Caco-2 (cell line): ENCODE measurements around the gene PADI3. TPM values are rescaled to one million over a fixed set of nuclear protein-coding genes. Genes with fewer than 3 reads are reported as not detected.

Source experiments
- BruUV-seq: library from RNA; stranded (reverse); fragments of 400-500 nt; replicated peaks from 2 replicates; lab custom pipeline; 2021; lab: Mats Ljungman, UMichigan
- CTCF ChIA-PET: fragments of 300-600 bp; sonication (Branson Sonifier 250); formaldehyde crosslinking; loops from one replicate; lab custom pipeline; 2022; ENCODE audit warnings: antibody characterized with exemption; lab: Charles Lee
- POLR2A ChIA-PET: fragments of 300-600 bp; sonication (Branson Sonifier 250); formaldehyde crosslinking; loops from one replicate; lab custom pipeline; 2022; ENCODE audit warnings: antibody characterized with exemption; lab: Charles Lee
- DNase-seq, 2 experiments: peaks; one replicate each; pipeline versions ENCODE4 v3.0.0 to v3.0.0-alpha.2; 2020 to 2022
- H3K27me3 ChIP-seq: replicated peaks from 2 replicates; pipeline ENCODE4 v1.6.0; 2011; ENCODE audit warnings: low read length; ENCODE audit not compliant: control insufficient read depth, insufficient read depth
- H3K36me3 ChIP-seq: 2 replicates; pipeline ENCODE4 v1.5.1; 2011; ENCODE audit warnings: low read length; ENCODE audit not compliant: control insufficient read depth, insufficient read depth
- H3K4me1 ChIP-seq: fragments of 250-450 bp; sonication (Bioruptor Pico); 2 replicates; pipeline ENCODE4 v1.5.1; 2020; ENCODE audit warnings: mild to moderate bottlenecking
- H3K4me3 ChIP-seq: 2 replicates; pipeline ENCODE4 v1.5.1; 2011; ENCODE audit warnings: low read depth, mild to moderate bottlenecking, control low read depth, low read length
- H3K9me3 ChIP-seq: fragments of 250-450 bp; sonication (Bioruptor Pico); 2 replicates; pipeline ENCODE4 v1.5.1; 2020; ENCODE audit warnings: mild to moderate bottlenecking, moderate library complexity
- H3K27ac Mint-ChIP-seq: one replicate; pipeline ENCODE4 v1.8.0; 2022; ENCODE audit warnings: mixed read lengths; ENCODE audit not compliant: unreplicated experiment
- H3K27me3 Mint-ChIP-seq: one replicate; pipeline ENCODE4 v1.8.0; 2022; ENCODE audit warnings: mixed read lengths; ENCODE audit not compliant: insufficient read depth, unreplicated experiment
- H3K36me3 Mint-ChIP-seq: one replicate; pipeline ENCODE4 v1.8.0; 2022; ENCODE audit warnings: mild to moderate bottlenecking, mixed read lengths; ENCODE audit not compliant: insufficient read depth, unreplicated experiment
- H3K4me1 Mint-ChIP-seq: one replicate; pipeline ENCODE4 v1.8.0; 2022; ENCODE audit warnings: low read depth, mixed read lengths; ENCODE audit not compliant: unreplicated experiment
- H3K4me3 Mint-ChIP-seq: one replicate; pipeline ENCODE4 v1.8.0; 2022; ENCODE audit warnings: mild to moderate bottlenecking, moderate library complexity, mixed read lengths; ENCODE audit not compliant: unreplicated experiment
- H3K9me3 Mint-ChIP-seq: one replicate; pipeline ENCODE4 v1.8.0; 2022; ENCODE audit warnings: mixed read lengths; ENCODE audit not compliant: unreplicated experiment
- intact Hi-C: fragments of 100-400 bp; cut with micrococcal nuclease; formaldehyde crosslinking; loops from one replicate; pipeline ENCODE4 v1.10.0; 2022; ENCODE audit not compliant: unreplicated experiment
- total RNA-seq: library from RNA; stranded (reverse); gene quantifications from 2 replicates; pipeline ENCODE4 v1.2.3, GENCODE V29; 2022
- TF ChIP-seq, protein P1 (sequence below), 2 experiments: fragments of 200-600 bp in 1 of 2; IDR thresholded peaks; 1 replicate in 1 of 2; 2 replicates in 1 of 2; pipeline versions ENCODE4 v1.5.1 to v1.8.0; 2011 to 2022; ENCODE audit warnings: antibody characterized with exemption in 1 of 2, control low read depth in 1 of 2, inconsistent platforms in 1 of 2, low read depth in 1 of 2, low read length in 1 of 2, mild to moderate bottlenecking in 1 of 2, moderate library complexity in 1 of 2; ENCODE audit not compliant: insufficient read depth in 1 of 2, severe bottlenecking in 1 of 2, unreplicated experiment in 1 of 2

PADI3 gene
- total RNA-seq, 1 experiment from 2014 or later, result not detected

DNA sequence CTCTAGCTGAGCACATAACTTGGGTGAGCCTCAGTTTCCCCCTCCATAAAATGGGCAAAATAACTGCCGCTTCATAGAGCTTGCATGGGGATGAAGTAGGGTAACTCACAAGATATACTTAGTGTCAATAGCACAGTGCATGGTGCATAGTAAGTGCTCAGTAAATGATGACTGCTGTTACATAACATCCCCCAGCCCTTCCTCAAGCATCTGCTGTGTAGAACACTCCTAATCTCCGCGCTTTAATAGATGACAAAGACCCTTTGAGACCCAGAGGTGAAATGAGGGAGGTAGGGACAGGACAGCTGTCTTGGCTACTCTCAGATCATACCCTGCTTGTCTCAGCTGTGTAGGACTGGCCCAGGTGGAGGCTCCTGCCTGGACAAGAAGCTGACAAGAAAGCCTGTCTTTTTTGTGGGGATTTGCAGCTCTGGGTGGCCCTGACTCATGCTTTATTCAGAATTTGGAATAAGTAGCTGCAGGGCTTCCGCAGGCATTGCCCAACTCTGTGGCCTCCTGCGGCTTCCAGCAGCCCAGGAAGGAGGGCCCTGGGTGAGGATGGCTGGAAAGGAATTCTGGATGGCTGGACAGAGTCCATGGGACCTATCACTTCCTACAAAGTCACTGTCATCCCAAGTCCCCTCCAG, 38.4 kb downstream of the PADI3 start:
- Mint-ChIP-seq H3K9me3 (no peaks in the 10 kb centered on the region), H3K4me3 (no peak overlapping the region), H3K27ac (no peak overlapping the region), H3K36me3 (no peaks in the 10 kb centered on the region), H3K4me1 (no peaks in the 10 kb centered on the region), H3K27me3 (no peaks in the 10 kb centered on the region)
- Histone ChIP-seq H3K4me1 (no peaks in the 10 kb centered on the region), H3K27me3 (no peaks in the 10 kb centered on the region; the same call in 1 of the 2 replicates), H3K36me3 (no peaks in the 10 kb centered on the region), H3K4me3 (no peak overlapping the region), H3K9me3 (no peaks in the 10 kb centered on the region)
- TF ChIP-seq, protein P1, sequence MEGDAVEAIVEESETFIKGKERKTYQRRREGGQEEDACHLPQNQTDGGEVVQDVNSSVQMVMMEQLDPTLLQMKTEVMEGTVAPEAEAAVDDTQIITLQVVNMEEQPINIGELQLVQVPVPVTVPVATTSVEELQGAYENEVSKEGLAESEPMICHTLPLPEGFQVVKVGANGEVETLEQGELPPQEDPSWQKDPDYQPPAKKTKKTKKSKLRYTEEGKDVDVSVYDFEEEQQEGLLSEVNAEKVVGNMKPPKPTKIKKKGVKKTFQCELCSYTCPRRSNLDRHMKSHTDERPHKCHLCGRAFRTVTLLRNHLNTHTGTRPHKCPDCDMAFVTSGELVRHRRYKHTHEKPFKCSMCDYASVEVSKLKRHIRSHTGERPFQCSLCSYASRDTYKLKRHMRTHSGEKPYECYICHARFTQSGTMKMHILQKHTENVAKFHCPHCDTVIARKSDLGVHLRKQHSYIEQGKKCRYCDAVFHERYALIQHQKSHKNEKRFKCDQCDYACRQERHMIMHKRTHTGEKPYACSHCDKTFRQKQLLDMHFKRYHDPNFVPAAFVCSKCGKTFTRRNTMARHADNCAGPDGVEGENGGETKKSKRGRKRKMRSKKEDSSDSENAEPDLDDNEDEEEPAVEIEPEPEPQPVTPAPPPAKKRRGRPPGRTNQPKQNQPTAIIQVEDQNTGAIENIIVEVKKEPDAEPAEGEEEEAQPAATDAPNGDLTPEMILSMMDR (IDR thresholded peaks at IDR 0.05; ENCODE audit: insufficient read depth in 1 of 2, low read depth in 1 of 2, low read length in 1 of 2, severe bottlenecking in 1 of 2, unreplicated experiment in 1 of 2), result no peak
- POLR2A ChIA-PET, result no interaction called here
- BruUV-seq, result no TSS peak
- DNase-seq, result no peak
- intact Hi-C loops, result no loop called here
- CTCF ChIA-PET, result no interaction called here

DNA sequence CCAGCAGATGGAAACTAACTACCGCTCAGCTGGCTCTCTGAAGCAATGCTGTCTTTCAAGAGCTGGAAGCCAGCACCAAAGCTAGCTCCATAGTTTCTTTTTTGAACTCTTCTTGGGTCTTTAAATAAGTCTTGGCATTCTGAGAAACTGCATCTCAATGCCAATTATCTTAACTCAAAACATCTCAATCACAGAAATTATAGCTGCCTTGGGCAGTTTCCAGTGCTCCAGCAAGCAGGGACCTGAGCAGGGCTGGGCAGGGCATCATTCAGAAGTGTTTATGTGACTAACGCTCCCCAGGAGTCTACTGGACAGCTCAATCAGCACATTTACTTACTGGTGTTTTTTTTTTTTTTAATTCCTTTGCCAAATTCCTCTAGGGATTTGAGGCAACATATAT, 40.8 kb downstream of the PADI3 start:
- Mint-ChIP-seq H3K9me3 (no peaks in the 10 kb centered on the region), H3K4me1 (no peaks in the 10 kb centered on the region), H3K36me3 (no peaks in the 10 kb centered on the region), H3K4me3 (no peak overlapping the region), H3K27ac (no peak overlapping the region), H3K27me3 (peaks cover 5% of the 10 kb centered on the region)
- ChIA-PET CTCF (no interaction called here), POLR2A (no interaction called here)
- intact Hi-C loops, result no loop called here
- Histone ChIP-seq H3K4me1 (no peaks in the 10 kb centered on the region), H3K4me3 (no peak overlapping the region), H3K9me3 (no peaks in the 10 kb centered on the region), H3K36me3 (no peaks in the 10 kb centered on the region), H3K27me3 (no peaks in the 10 kb centered on the region)
- no TSS peak for BruUV-seq
- TF ChIP-seq, protein P1 (IDR thresholded peaks at IDR 0.05; ENCODE audit: insufficient read depth in 1 of 2, low read depth in 1 of 2, low read length in 1 of 2, severe bottlenecking in 1 of 2, unreplicated experiment in 1 of 2), result no peak
- no peak for DNase-seq

DNA sequence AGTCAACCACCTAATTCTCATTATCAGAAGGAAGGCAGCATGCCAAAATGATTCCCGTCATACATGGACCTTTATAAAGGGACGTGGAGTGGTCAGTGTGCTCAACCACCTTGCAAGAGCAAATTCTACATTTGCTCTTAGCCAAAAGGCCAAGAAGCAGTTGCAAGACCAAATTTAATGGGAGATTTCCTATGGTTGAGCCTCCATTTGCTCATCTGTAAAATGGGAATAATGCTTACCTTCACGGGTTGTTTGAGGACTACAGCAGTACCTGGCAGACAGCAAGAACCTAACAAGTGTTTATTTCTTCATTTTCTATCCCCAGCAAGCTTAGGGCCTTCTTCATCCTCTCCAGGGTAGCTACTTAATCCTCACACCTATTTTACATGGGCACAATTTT, 41.7 kb downstream of the PADI3 start:
- Histone ChIP-seq H3K4me3 (no peak overlapping the region), H3K9me3 (no peaks in the 10 kb centered on the region), H3K27me3 (no peaks in the 10 kb centered on the region), H3K36me3 (no peaks in the 10 kb centered on the region), H3K4me1 (no peaks in the 10 kb centered on the region)
- intact Hi-C loops, result no loop called here
- Mint-ChIP-seq H3K27me3 (peaks cover 6% of the 10 kb centered on the region), H3K36me3 (no peaks in the 10 kb centered on the region), H3K9me3 (no peaks in the 10 kb centered on the region), H3K4me1 (no peaks in the 10 kb centered on the region), H3K27ac (no peak overlapping the region), H3K4me3 (no peak overlapping the region)
- POLR2A ChIA-PET, result no interaction called here
- DNase-seq, result no peak
- BruUV-seq, result no TSS peak
- TF ChIP-seq, protein P1 (IDR thresholded peaks at IDR 0.05; ENCODE audit: insufficient read depth in 1 of 2, low read depth in 1 of 2, low read length in 1 of 2, severe bottlenecking in 1 of 2, unreplicated experiment in 1 of 2), result no peak
- CTCF ChIA-PET, result no interaction called here
